GM23338 (cell line): ENCODE measurements around the gene LMO1. TPM values are rescaled to one million over a fixed set of nuclear protein-coding genes. Genes with fewer than 3 reads are reported as not detected.

Source experiments
- ATAC-seq: fragments of 200-7000 bp; cut with Tn5 transposase; 3 replicates; pipeline ENCODE4 v1.9.1; 2020
- DNase-seq: peaks from one replicate; pipeline ENCODE4 v3.0.0-alpha.2; 2015; ENCODE audit warnings: low spot score
- H2AFZ ChIP-seq: fragments of 200-600 bp; sonication (generic); 2 replicates; pipeline ENCODE4 v1.8.0; 2016; ENCODE audit warnings: antibody characterized with exemption, mild to moderate bottlenecking, moderate library complexity
- H3F3A ChIP-seq: fragments of 200-600 bp; sonication (generic); replicated peaks from 2 replicates; pipeline ENCODE4 v1.8.0; 2017; ENCODE audit warnings: antibody characterized with exemption, mixed run types, low read depth
- H3K27ac ChIP-seq: fragments of 200-600 bp; sonication (generic); 2 replicates; pipeline ENCODE4 v1.6.1; 2016; ENCODE audit warnings: low read depth
- H3K27me3 ChIP-seq: fragments of 200-600 bp; sonication (generic); 2 replicates; pipeline ENCODE4 v1.8.0; 2016; ENCODE audit warnings: mild to moderate bottlenecking, mixed run types, moderate library complexity; ENCODE audit not compliant: insufficient read depth
- H3K36me3 ChIP-seq: fragments of 200-600 bp; sonication (generic); 2 replicates; pipeline ENCODE4 v1.8.0; 2016; ENCODE audit warnings: mild to moderate bottlenecking; ENCODE audit not compliant: insufficient read depth
- H3K4me1 ChIP-seq: fragments of 200-600 bp; sonication (generic); 2 replicates; pipeline ENCODE4 v1.8.0; 2016; ENCODE audit warnings: mild to moderate bottlenecking, moderate library complexity; ENCODE audit not compliant: insufficient read depth
- H3K4me2 ChIP-seq: fragments of 200-600 bp; sonication (generic); 2 replicates; pipeline ENCODE4 v1.7.1; 2017; ENCODE audit warnings: mixed run types
- H3K4me3 ChIP-seq: fragments of 200-600 bp; sonication (generic); 2 replicates; pipeline ENCODE4 v1.6.1; 2016; ENCODE audit warnings: mixed run types
- H3K79me2 ChIP-seq: fragments of 200-600 bp; sonication (generic); replicated peaks from 2 replicates; pipeline ENCODE4 v1.8.0; 2017; ENCODE audit warnings: mild to moderate bottlenecking; ENCODE audit not compliant: insufficient read depth
- H3K9me2 ChIP-seq: fragments of 200-600 bp; sonication (generic); 2 replicates; pipeline ENCODE4 v1.8.0; 2017; ENCODE audit not compliant: insufficient read depth
- H4K20me1 ChIP-seq: fragments of 200-600 bp; sonication (generic); replicated peaks from 2 replicates; pipeline ENCODE4 v1.8.0; 2017; ENCODE audit warnings: mild to moderate bottlenecking; ENCODE audit not compliant: insufficient read depth
- H3K27ac Mint-ChIP-seq: 2 replicates; pipeline ENCODE4 v1.8.0; 2020; ENCODE audit warnings: inconsistent platforms, mild to moderate bottlenecking, moderate library complexity, mixed read lengths
- H3K27me3 Mint-ChIP-seq: 3 replicates; pipeline ENCODE4 v1.8.0; 2022; ENCODE audit warnings: low read depth, mild to moderate bottlenecking, moderate library complexity, mixed read lengths, inconsistent platforms; ENCODE audit not compliant: insufficient read depth, poor library complexity
- H3K36me3 Mint-ChIP-seq: 3 replicates; pipeline ENCODE4 v1.8.0; 2021; ENCODE audit warnings: low read depth, mild to moderate bottlenecking, inconsistent platforms, moderate library complexity, mixed read lengths
- H3K4me1 Mint-ChIP-seq: 3 replicates; pipeline ENCODE4 v1.8.0; 2020; ENCODE audit warnings: mild to moderate bottlenecking, inconsistent platforms, mixed read lengths
- H3K4me3 Mint-ChIP-seq: 3 replicates; pipeline ENCODE4 v1.8.0; 2021; ENCODE audit warnings: moderate library complexity, mild to moderate bottlenecking, inconsistent platforms, mixed read lengths
- H3K9me3 Mint-ChIP-seq: 3 replicates; pipeline ENCODE4 v1.8.0; 2020; ENCODE audit warnings: moderate library complexity, mild to moderate bottlenecking, inconsistent platforms, mixed read lengths
- CREB1 ChIP-seq: fragments of 250-450 bp; sonication (Bioruptor Pico); IDR thresholded peaks from 2 replicates; pipeline ENCODE4 v1.5.0; 2020; ENCODE audit warnings: low read depth, mild to moderate bottlenecking, moderate library complexity
- CTCF ChIP-seq, 2 experiments: fragments of 200-600 bp in 1 of 2; sonication (generic) in 1 of 2; conservative IDR thresholded peaks; 2 replicates each; pipeline versions ENCODE4 v1.5.1 to v1.6.1; 2016 to 2017; ENCODE audit warnings: antibody characterized with exemption in 2 of 2, low read depth in 2 of 2, mild to moderate bottlenecking in 2 of 2, moderate library complexity in 1 of 2
- ETS1 ChIP-seq: IDR thresholded peaks from 2 replicates; pipeline ENCODE4 v1.6.1; 2016; ENCODE audit warnings: antibody characterized with exemption
- EZH2 ChIP-seq: fragments of 200-600 bp; sonication (generic); IDR thresholded peaks from one replicate; pipeline ENCODE4 v1.8.0; 2017; ENCODE audit warnings: antibody characterized with exemption, mild to moderate bottlenecking, low read depth; ENCODE audit not compliant: unreplicated experiment
- NANOG ChIP-seq: IDR thresholded peaks from 2 replicates; pipeline ENCODE4 v1.6.1; 2016; ENCODE audit warnings: antibody characterized with exemption, borderline replicate concordance
- POLR2AphosphoS5 ChIP-seq: IDR thresholded peaks from 2 replicates; pipeline ENCODE4 v1.6.1; 2016; ENCODE audit warnings: antibody characterized with exemption, low read depth
- REST ChIP-seq: IDR thresholded peaks from one replicate; pipeline ENCODE4 v1.6.1; 2018; ENCODE audit warnings: antibody characterized with exemption; ENCODE audit not compliant: unreplicated experiment
- ZNF331 ChIP-seq: fragments of 250-450 bp; sonication (Bioruptor Pico); IDR thresholded peaks from 2 replicates; pipeline ENCODE4 v1.5.0; 2020; ENCODE audit warnings: low read depth, mild to moderate bottlenecking, moderate library complexity
- polyA plus RNA-seq: library from polyadenylated mRNA; unstranded; fragments of >200 nt; fragmentation: Nextera tagmentation; extraction: Ambion mirVana; gene quantifications from 2 replicates; pipeline ENCODE4 v1.2.1, GENCODE V29; 2016
- total RNA-seq: library from RNA; depleted of rRNA; stranded (reverse); fragments of >200 nt; shearing (Covaris generic); gene quantifications from 2 replicates; pipeline ENCODE4 v1.2.3, GENCODE V29; 2014

The LMO1 gene
- total and polyA plus RNA-seq, 2 experiments from 2014 or later = 0.40 TPM; not detected in 1

GRCh38 chr11:8312986-8313385 lies 49.3 kb upstream of the LMO1 start (continued):
- no peak for TF ChIP-seq REST
- TF ChIP-seq NANOG = no peak
- TF ChIP-seq ZNF331 (CRISPR knock-in tag) = no peak
- no peak for TF ChIP-seq EZH2
- no peak for TF ChIP-seq CTCF (conservative IDR thresholded peaks at IDR 0.05; ENCODE audit: low read depth in 2 of 2)
- TF ChIP-seq ETS1 = no peak

GRCh38 chr11:8311366-8311765 lies 47.7 kb upstream of the LMO1 start:
- no peaks in the 10 kb centered on the region; the same call in 1 of the 3 replicates for H3K4me1 Mint-ChIP-seq
- DNase-seq (no peak), ATAC-seq (no peak)
- Histone ChIP-seq H4K20me1 (no peaks in the 10 kb centered on the region), H3K9me2 (no peaks in the 10 kb centered on the region), H3K4me2 (no peak overlapping the region), H3K4me3 (no peak overlapping the region), H3K27ac (no peak overlapping the region), H3F3A (no peaks in the 10 kb centered on the region), H3K79me2 (no peaks in the 10 kb centered on the region), H3K36me3 (no peaks in the 10 kb centered on the region), H2AFZ (no peak overlapping the region), H3K4me1 (no peaks in the 10 kb centered on the region), H3K27me3 (no peaks in the 10 kb centered on the region)
- H3K4me3 Mint-ChIP-seq = no peak overlapping the region
- no peaks in the 10 kb centered on the region for H3K36me3 Mint-ChIP-seq
- H3K9me3 Mint-ChIP-seq = no peaks in the 10 kb centered on the region
- peaks cover 2% of the 10 kb centered on the region for H3K27me3 Mint-ChIP-seq
- H3K27ac Mint-ChIP-seq = no peak overlapping the region
- TF ChIP-seq CREB1 = no peak
- no peak for TF ChIP-seq POLR2AphosphoS5
